ENCODE results near the gene VPS18. TPM values are rescaled to one million over a fixed set of nuclear protein-coding genes. Genes with fewer than 3 reads are reported as not detected.

VPS18 gene
- total RNA-seq, 2 experiments from 2014 or later, result 17.8 to 18.4 TPM

Other genes starting within 250 kb of the VPS18 start
- 10 to 100 TPM; 82.7 to 87.3 TPM for gene RAD51, start 199.3 kb upstream of the VPS18 start, total RNA-seq
- 10 to 100 TPM; 34.0 to 35.1 TPM for gene RMDN3, start 139.2 kb upstream of the VPS18 start, total RNA-seq
- gene GCHFR, start 130.4 kb upstream of the VPS18 start, total RNA-seq, result 10 to 100 TPM; 50.6 to 50.8 TPM
- gene C15orf62, start 124.5 kb upstream of the VPS18 start, total RNA-seq, result 1 to 10 TPM; 1.1 to 1.2 TPM
- gene ZFYVE19, start 87.4 kb upstream of the VPS18 start, total RNA-seq, result 10 to 100 TPM; 29.4 to 35.6 TPM
- 10 to 100 TPM; 42.9 to 47.2 TPM for gene DNAJC17, start 87.0 kb upstream of the VPS18 start, total RNA-seq
- not detected for gene PPP1R14D, start 65.7 kb upstream of the VPS18 start, total RNA-seq
- gene SPINT1, start 50.4 kb upstream of the VPS18 start, total RNA-seq, result 1 to 10 TPM; 3.1 to 4.3 TPM
- gene RHOV, start 20.2 kb upstream of the VPS18 start, total RNA-seq, result not detected
- not detected for gene DLL4, start 34.9 kb downstream of the VPS18 start, total RNA-seq
- 1 to 10 TPM; 8.3 to 8.9 TPM for gene CHAC1, start 59.0 kb downstream of the VPS18 start, total RNA-seq
- gene INO80, start 221.8 kb downstream of the VPS18 start, total RNA-seq, result 10 to 100 TPM; 23.8 to 28.1 TPM